WTC11 (cell line): ENCODE data around the gene B3GAT3. TPM values are rescaled to one million over a fixed set of nuclear protein-coding genes. Genes with fewer than 3 reads are reported as not detected.
A peak's percentile ranks its signal among the peaks of the same experiment; 100 is the strongest.

ENCODE experiments used
- AFF4 ChIP-seq: sonication (generic); formaldehyde crosslinking; IDR thresholded peaks from 2 replicates; pipeline ENCODE4 v1.8.1; 2023; ENCODE audit warnings: mild to moderate bottlenecking, missing genetic modification reagents, borderline replicate concordance
- ARID4B ChIP-seq: sonication (generic); formaldehyde crosslinking; IDR thresholded peaks from 2 replicates; pipeline ENCODE4 v1.8.0; 2023; ENCODE audit warnings: missing genetic modification reagents, mild to moderate bottlenecking, borderline replicate concordance
- ATF1 ChIP-seq: sonication (generic); formaldehyde crosslinking; IDR thresholded peaks from 2 replicates; pipeline ENCODE4 v1.8.1; 2023; ENCODE audit warnings: mild to moderate bottlenecking, moderate library complexity, missing genetic modification reagents
- ATF3 ChIP-seq: sonication (generic); formaldehyde crosslinking; conservative IDR thresholded peaks from 2 replicates; pipeline ENCODE4 v1.8.1; 2022; ENCODE audit warnings: mild to moderate bottlenecking, missing genetic modification reagents
- CREB1 ChIP-seq: sonication (generic); formaldehyde crosslinking; IDR thresholded peaks from 2 replicates; pipeline ENCODE4 v1.8.0; 2023; ENCODE audit warnings: mild to moderate bottlenecking, missing genetic modification reagents
- E2F5 ChIP-seq: sonication (generic); formaldehyde crosslinking; IDR thresholded peaks from 2 replicates; pipeline ENCODE4 v1.8.1; 2022; ENCODE audit warnings: mild to moderate bottlenecking, moderate library complexity, missing genetic modification reagents
- FOXP1 ChIP-seq: sonication (generic); formaldehyde crosslinking; IDR thresholded peaks from 2 replicates; pipeline ENCODE4 v1.8.0; 2022; ENCODE audit warnings: missing genetic modification reagents, mild to moderate bottlenecking, moderate library complexity, borderline replicate concordance
- NR2C2 ChIP-seq: sonication (generic); formaldehyde crosslinking; IDR thresholded peaks from 2 replicates; pipeline ENCODE4 v1.8.0; 2022; ENCODE audit warnings: mild to moderate bottlenecking, missing genetic modification reagents
- RORB ChIP-seq: fragments of 250-450 bp; sonication (Bioruptor Pico); IDR thresholded peaks from 2 replicates; pipeline ENCODE4 v1.9.0; 2021; ENCODE audit warnings: mild to moderate bottlenecking
- SMAD4 ChIP-seq: sonication (generic); formaldehyde crosslinking; IDR thresholded peaks from 2 replicates; pipeline ENCODE4 v1.8.0; 2022; ENCODE audit warnings: mild to moderate bottlenecking, missing genetic modification reagents
- SP1 ChIP-seq: sonication (generic); formaldehyde crosslinking; conservative IDR thresholded peaks from 2 replicates; pipeline ENCODE4 v1.8.1; 2022; ENCODE audit warnings: missing genetic modification reagents
- TEAD4 ChIP-seq: sonication (generic); formaldehyde crosslinking; IDR thresholded peaks from 2 replicates; pipeline ENCODE4 v1.8.0; 2022; ENCODE audit warnings: mild to moderate bottlenecking, missing genetic modification reagents
- ZBTB43 ChIP-seq: sonication (generic); formaldehyde crosslinking; IDR thresholded peaks from 2 replicates; pipeline ENCODE4 v1.8.1; 2023; ENCODE audit warnings: mild to moderate bottlenecking, missing genetic modification reagents
- ZNF416 ChIP-seq: fragments of 250-450 bp; sonication (Bioruptor Pico); IDR thresholded peaks from 2 replicates; pipeline ENCODE4 v1.9.0; 2021; ENCODE audit warnings: mild to moderate bottlenecking, inconsistent platforms
- ZNF425 ChIP-seq: fragments of 250-450 bp; sonication (Bioruptor Pico); conservative IDR thresholded peaks from 2 replicates; pipeline ENCODE4 v1.9.0; 2021; ENCODE audit warnings: mild to moderate bottlenecking
- ZNF671 ChIP-seq: fragments of 250-450 bp; sonication (Bioruptor Pico); IDR thresholded peaks from 2 replicates; pipeline ENCODE4 v1.8.0; 2021; ENCODE audit warnings: mild to moderate bottlenecking
- total RNA-seq: library from RNA; stranded (reverse); gene quantifications from 3 replicates; pipeline ENCODE4 v1.2.3, GENCODE V29; 2021
- TF ChIP-seq, protein P1 (sequence below): sonication (generic); formaldehyde crosslinking; IDR thresholded peaks from 2 replicates; pipeline ENCODE4 v1.8.0; 2022; ENCODE audit warnings: missing genetic modification reagents
- TF ChIP-seq, protein P2 (sequence below): sonication (generic); formaldehyde crosslinking; IDR thresholded peaks from 2 replicates; pipeline ENCODE4 v1.8.0; 2022; ENCODE audit warnings: mild to moderate bottlenecking, missing genetic modification reagents

B3GAT3 gene
- total RNA-seq, 1 experiment from 2014 or later = 43.9 TPM

- TF ChIP-seq ATF3 (CRISPR knock-in tag) (no peak), ZNF416 (CRISPR knock-in tag) (0 out of 2 replicates have a peak, but pooled peaks have one; percentile 74), SP1 (peak; percentile 86), NR2C2 (CRISPR knock-in tag) (peak; percentile 68; the same call in 1 of the 2 replicates), ZNF671 (CRISPR knock-in tag) (no peak), TEAD4 (no peak), E2F5 (CRISPR knock-in tag) (peak; percentile 79; the same call in 1 of the 2 replicates), CREB1 (CRISPR knock-in tag) (no peak), FOXP1 (no peak), RORB (CRISPR knock-in tag) (0 out of 2 replicates have a peak, but pooled peaks have one; percentile 21), ARID4B (CRISPR knock-in tag) (peak; percentile 44; the same call in 1 of the 2 replicates), SMAD4 (CRISPR knock-in tag) (no peak), AFF4 (CRISPR knock-in tag) (no peak), ATF1 (no peak), ZBTB43 (CRISPR knock-in tag) (0 out of 2 replicates have a peak, but pooled peaks have one; percentile 38), ZNF425 (CRISPR knock-in tag) (no peak)
- TF ChIP-seq, protein P1, sequence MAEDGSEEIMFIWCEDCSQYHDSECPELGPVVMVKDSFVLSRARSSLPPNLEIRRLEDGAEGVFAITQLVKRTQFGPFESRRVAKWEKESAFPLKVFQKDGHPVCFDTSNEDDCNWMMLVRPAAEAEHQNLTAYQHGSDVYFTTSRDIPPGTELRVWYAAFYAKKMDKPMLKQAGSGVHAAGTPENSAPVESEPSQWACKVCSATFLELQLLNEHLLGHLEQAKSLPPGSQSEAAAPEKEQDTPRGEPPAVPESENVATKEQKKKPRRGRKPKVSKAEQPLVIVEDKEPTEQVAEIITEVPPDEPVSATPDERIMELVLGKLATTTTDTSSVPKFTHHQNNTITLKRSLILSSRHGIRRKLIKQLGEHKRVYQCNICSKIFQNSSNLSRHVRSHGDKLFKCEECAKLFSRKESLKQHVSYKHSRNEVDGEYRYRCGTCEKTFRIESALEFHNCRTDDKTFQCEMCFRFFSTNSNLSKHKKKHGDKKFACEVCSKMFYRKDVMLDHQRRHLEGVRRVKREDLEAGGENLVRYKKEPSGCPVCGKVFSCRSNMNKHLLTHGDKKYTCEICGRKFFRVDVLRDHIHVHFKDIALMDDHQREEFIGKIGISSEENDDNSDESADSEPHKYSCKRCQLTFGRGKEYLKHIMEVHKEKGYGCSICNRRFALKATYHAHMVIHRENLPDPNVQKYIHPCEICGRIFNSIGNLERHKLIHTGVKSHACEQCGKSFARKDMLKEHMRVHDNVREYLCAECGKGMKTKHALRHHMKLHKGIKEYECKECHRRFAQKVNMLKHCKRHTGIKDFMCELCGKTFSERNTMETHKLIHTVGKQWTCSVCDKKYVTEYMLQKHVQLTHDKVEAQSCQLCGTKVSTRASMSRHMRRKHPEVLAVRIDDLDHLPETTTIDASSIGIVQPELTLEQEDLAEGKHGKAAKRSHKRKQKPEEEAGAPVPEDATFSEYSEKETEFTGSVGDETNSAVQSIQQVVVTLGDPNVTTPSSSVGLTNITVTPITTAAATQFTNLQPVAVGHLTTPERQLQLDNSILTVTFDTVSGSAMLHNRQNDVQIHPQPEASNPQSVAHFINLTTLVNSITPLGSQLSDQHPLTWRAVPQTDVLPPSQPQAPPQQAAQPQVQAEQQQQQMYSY (CRISPR knock-in tag) = peak; percentile 87
- TF ChIP-seq, protein P2, sequence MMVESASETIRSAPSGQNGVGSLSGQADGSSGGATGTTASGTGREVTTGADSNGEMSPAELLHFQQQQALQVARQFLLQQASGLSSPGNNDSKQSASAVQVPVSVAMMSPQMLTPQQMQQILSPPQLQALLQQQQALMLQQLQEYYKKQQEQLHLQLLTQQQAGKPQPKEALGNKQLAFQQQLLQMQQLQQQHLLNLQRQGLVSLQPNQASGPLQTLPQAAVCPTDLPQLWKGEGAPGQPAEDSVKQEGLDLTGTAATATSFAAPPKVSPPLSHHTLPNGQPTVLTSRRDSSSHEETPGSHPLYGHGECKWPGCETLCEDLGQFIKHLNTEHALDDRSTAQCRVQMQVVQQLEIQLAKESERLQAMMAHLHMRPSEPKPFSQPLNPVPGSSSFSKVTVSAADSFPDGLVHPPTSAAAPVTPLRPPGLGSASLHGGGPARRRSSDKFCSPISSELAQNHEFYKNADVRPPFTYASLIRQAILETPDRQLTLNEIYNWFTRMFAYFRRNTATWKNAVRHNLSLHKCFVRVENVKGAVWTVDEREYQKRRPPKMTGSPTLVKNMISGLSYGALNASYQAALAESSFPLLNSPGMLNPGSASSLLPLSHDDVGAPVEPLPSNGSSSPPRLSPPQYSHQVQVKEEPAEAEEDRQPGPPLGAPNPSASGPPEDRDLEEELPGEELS = no peak; the same call in 1 of the 2 replicates
These were observed 24.4 kb upstream of the B3GAT3 start, which contains the start of gene GANAB (continued) for GRCh38 chr11:62645946-62646824.
